Measurements from ENCODE around the gene TRPM6. TPM values are rescaled to one million over a fixed set of nuclear protein-coding genes. Genes with fewer than 3 reads are reported as not detected.

Gene TRPM6
- total RNA-seq, 1 donor from 2014 or later = 9.1 TPM

DNA sequence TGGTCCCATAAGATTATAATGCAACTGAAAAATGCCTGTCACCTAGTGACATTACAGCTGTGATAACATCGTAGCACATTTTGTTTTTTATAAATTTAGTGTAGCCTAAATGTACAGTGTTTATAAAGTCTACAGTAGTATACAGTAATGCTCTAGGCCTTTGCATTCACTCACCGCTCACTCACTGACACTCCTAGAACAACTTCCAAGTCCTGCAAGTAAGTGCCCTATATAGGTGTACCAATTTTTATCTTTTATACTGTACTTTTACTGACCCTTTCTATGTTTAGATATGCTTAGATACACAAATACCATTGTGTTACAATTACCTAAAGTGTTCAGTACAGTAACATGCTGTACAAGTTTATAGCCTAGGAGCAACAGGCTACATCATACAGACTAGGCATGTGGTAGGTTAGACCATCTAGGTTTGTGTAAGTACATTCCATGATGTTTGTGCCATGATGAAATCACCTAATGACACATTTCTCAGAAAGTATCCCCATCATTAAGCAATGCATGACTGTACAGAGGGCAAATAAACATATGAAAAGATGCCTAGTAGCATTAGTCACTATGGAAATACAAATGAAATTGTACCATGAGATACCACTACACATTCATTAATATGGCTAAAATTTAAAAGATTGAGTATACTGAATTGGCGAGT, 127.6 kb downstream of the TRPM6 start:
- no peak for TF ChIP-seq POLR2A (IDR thresholded peaks at IDR 0.05)
- TF ChIP-seq, protein P1, sequence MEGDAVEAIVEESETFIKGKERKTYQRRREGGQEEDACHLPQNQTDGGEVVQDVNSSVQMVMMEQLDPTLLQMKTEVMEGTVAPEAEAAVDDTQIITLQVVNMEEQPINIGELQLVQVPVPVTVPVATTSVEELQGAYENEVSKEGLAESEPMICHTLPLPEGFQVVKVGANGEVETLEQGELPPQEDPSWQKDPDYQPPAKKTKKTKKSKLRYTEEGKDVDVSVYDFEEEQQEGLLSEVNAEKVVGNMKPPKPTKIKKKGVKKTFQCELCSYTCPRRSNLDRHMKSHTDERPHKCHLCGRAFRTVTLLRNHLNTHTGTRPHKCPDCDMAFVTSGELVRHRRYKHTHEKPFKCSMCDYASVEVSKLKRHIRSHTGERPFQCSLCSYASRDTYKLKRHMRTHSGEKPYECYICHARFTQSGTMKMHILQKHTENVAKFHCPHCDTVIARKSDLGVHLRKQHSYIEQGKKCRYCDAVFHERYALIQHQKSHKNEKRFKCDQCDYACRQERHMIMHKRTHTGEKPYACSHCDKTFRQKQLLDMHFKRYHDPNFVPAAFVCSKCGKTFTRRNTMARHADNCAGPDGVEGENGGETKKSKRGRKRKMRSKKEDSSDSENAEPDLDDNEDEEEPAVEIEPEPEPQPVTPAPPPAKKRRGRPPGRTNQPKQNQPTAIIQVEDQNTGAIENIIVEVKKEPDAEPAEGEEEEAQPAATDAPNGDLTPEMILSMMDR (IDR thresholded peaks at IDR 0.05) = no peak
- no peak for TF ChIP-seq POLR2AphosphoS5 (IDR thresholded peaks at IDR 0.05; ENCODE audit: insufficient read depth in 1 of 2, low read depth in 1 of 2)
- no peak for DNase-seq (ENCODE audit: extremely low spot score in 2 of 2)
- intact Hi-C loops (cut with DNase I) = no loop called here

DNA sequence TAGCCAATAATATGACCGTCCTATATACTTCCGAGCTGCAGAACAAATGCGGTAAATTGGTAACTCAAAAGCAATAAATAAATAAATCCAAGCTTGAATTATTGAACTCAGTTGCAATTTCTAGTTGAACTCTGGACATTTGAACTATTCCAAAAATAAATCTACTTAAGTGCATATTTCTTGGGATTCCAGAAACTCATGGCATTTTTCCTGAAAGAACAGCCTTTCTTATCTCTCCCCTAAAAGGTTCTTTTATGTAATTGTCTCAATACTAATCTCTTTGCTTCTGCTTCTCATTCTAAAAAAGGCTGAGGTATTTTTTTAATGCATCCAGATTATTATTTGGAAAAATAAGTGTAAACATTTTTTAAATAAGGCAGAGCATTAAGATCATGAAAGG, 131.7 kb downstream of the TRPM6 start:
- TF ChIP-seq, protein P1 (IDR thresholded peaks at IDR 0.05) = no peak
- TF ChIP-seq POLR2AphosphoS5 (IDR thresholded peaks at IDR 0.05; ENCODE audit: insufficient read depth in 1 of 2, low read depth in 1 of 2) (no peak), POLR2A (IDR thresholded peaks at IDR 0.05) (no peak)
- H3K27me3 ChIP-seq = no peaks in the 10 kb centered on the region
- no peak overlapping the region for H3K4me3 ChIP-seq
- intact Hi-C loops (cut with DNase I) = no loop called here
- no peak overlapping the region for H3K27ac ChIP-seq
- H3K4me1 ChIP-seq = no peaks in the 10 kb centered on the region
- H3K36me3 ChIP-seq = no peaks in the 10 kb centered on the region
- DNase-seq (ENCODE audit: extremely low spot score in 2 of 2) = no peak
- no peaks in the 10 kb centered on the region for H3K9me3 ChIP-seq

More for the DNA sequence above, 127.6 kb downstream of the TRPM6 start:
- no peaks in the 10 kb centered on the region for H3K36me3 ChIP-seq
- H3K4me1 ChIP-seq = no peaks in the 10 kb centered on the region
- no peaks in the 10 kb centered on the region for H3K9me3 ChIP-seq
- no peak overlapping the region for H3K27ac ChIP-seq
- H3K27me3 ChIP-seq = no peaks in the 10 kb centered on the region
- no peak overlapping the region for H3K4me3 ChIP-seq

DNA sequence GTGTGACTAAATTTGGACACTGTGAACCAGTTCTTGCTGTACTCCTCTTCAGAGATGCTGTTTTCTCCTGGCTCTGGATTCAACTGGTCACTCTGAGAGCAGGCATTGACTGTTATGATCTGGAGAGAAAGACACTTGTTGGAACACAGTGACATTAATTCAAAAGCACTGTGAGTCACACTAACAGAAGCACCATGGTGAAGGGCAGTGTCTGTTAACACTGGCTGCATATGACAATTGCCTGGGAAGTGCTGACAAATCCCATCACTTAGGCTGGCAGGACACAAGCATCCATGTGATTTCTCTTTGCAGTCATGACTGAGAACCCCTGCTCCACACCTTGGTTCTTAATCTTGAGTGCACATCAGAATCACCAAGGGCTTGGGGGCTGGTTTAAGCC, 132.4 kb downstream of the TRPM6 start:
- no peak for DNase-seq (ENCODE audit: extremely low spot score in 2 of 2)
- H3K36me3 ChIP-seq = no peaks in the 10 kb centered on the region
- no peaks in the 10 kb centered on the region for H3K4me1 ChIP-seq
- H3K27ac ChIP-seq = no peak overlapping the region
- H3K9me3 ChIP-seq = no peaks in the 10 kb centered on the region
- H3K4me3 ChIP-seq = no peak overlapping the region
- H3K27me3 ChIP-seq = no peaks in the 10 kb centered on the region
- intact Hi-C loops (cut with DNase I) = no loop called here
- TF ChIP-seq POLR2A (IDR thresholded peaks at IDR 0.05) = no peak
- TF ChIP-seq, protein P1 (IDR thresholded peaks at IDR 0.05) = no peak
- no peak for TF ChIP-seq POLR2AphosphoS5 (IDR thresholded peaks at IDR 0.05; ENCODE audit: insufficient read depth in 1 of 2, low read depth in 1 of 2)

DNA sequence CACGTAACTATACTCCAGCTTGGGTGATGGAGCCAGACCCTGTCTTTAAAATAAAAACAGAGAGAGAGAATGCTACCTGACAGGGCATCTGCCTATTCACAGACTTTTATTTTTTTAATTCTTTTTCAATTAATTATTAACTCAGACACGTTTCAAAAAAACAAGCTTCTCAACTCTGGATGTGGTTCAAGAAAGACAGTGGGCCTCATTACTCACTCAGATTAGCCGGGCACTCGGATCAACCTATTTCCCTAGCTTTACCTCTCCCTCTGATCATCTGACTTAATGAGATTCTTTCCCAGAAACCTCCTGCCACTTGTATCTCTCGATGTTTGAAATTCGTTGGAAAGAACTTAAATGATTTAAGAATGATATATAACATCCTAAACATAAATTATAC, 134.1 kb downstream of the TRPM6 start:
- H3K4me3 ChIP-seq = no peak overlapping the region
- intact Hi-C loops (cut with DNase I) = no loop called here

DNA sequence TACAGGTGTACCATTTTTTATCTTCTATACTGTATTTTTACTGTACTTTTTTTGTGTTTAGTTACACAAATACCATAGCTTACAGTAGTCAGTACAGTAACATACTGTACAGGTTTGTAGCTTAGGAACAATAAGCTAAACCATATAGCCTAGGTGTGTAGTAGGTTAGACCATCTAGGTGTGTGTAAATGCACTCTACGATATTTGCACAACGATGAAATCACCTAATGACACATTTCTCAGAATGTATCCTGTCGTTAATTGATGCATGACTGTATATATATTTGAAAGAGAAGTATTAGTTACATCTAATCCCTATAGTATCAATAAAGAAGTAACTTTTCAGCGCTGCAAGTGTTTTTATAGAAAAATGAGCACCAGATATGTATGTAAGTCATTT, 138.8 kb downstream of the TRPM6 start:
- no peak for DNase-seq (ENCODE audit: extremely low spot score in 2 of 2)
- Histone ChIP-seq H3K27me3 (no peaks in the 10 kb centered on the region), H3K4me1 (no peaks in the 10 kb centered on the region), H3K4me3 (no peak overlapping the region), H3K27ac (no peak overlapping the region), H3K9me3 (no peaks in the 10 kb centered on the region), H3K36me3 (no peaks in the 10 kb centered on the region)
- no peak for TF ChIP-seq POLR2AphosphoS5 (IDR thresholded peaks at IDR 0.05; ENCODE audit: insufficient read depth in 1 of 2, low read depth in 1 of 2)
- TF ChIP-seq, protein P1 (IDR thresholded peaks at IDR 0.05) = no peak
- no peak for TF ChIP-seq POLR2A (IDR thresholded peaks at IDR 0.05)
- intact Hi-C loops (cut with DNase I) = no loop called here

More for the DNA sequence above, 134.1 kb downstream of the TRPM6 start:
- no peak overlapping the region for H3K27ac ChIP-seq
- no peaks in the 10 kb centered on the region for H3K4me1 ChIP-seq
- DNase-seq (ENCODE audit: extremely low spot score in 2 of 2) = no peak
- TF ChIP-seq POLR2A (IDR thresholded peaks at IDR 0.05) = no peak
- no peak for TF ChIP-seq POLR2AphosphoS5 (IDR thresholded peaks at IDR 0.05; ENCODE audit: insufficient read depth in 1 of 2, low read depth in 1 of 2)
- TF ChIP-seq, protein P1 (IDR thresholded peaks at IDR 0.05) = no peak
- no peaks in the 10 kb centered on the region for H3K27me3 ChIP-seq
- no peaks in the 10 kb centered on the region for H3K9me3 ChIP-seq
- no peaks in the 10 kb centered on the region for H3K36me3 ChIP-seq

Data from vagina (tissue), 2 donors.